Panc1 (cell line): ENCODE measurements around the gene GOLGA6B.
"Not testable (repeated sequence)": the region's sequence is repeated elsewhere in the genome, so short reads cannot be mapped to it uniquely, and the experiment has no call there.

ENCODE experiments used
- SIN3A ChIP-seq: IDR thresholded peaks from 2 replicates; pipeline ENCODE4 v1.6.1; 2012; ENCODE audit warnings: low read depth, mild to moderate bottlenecking, low read length, moderate library complexity, borderline replicate concordance; ENCODE audit not compliant: insufficient read depth
- TF ChIP-seq, protein P1 (sequence below): fragments of 450-650 bp; IDR thresholded peaks from 2 replicates; pipeline ENCODE4 v1.5.1; 2017; ENCODE audit warnings: mild to moderate bottlenecking
- TF ChIP-seq, protein P2 (sequence below), 2 experiments: IDR thresholded peaks; 2 replicates each; pipeline ENCODE4 v1.6.1; 2011 to 2012; ENCODE audit warnings: low read depth in 2 of 2, control low read depth in 1 of 2, low read length in 1 of 2, mild to moderate bottlenecking in 1 of 2, moderate library complexity in 1 of 2; ENCODE audit not compliant: insufficient read depth in 1 of 2

DNA sequence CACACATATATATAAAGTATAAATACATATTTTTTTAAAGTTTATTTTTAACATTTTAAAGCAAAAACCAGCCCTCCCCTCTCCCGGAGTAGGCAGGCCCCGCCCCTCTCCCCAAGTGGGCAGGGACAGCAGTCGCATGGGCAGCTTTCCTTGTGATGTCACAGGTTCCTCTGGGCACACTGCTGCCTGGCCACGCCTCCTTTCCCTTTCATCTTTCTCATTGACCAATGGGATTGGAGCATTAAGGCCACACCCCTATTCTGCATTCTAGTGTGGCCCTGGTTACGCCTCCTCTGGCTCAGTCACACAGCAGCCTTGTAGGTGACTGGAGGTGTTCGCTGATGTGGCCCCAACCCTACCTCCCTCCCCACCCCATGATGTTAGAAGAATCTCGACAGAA lies at the start of gene GOLGA6B:
- TF ChIP-seq, protein P1, sequence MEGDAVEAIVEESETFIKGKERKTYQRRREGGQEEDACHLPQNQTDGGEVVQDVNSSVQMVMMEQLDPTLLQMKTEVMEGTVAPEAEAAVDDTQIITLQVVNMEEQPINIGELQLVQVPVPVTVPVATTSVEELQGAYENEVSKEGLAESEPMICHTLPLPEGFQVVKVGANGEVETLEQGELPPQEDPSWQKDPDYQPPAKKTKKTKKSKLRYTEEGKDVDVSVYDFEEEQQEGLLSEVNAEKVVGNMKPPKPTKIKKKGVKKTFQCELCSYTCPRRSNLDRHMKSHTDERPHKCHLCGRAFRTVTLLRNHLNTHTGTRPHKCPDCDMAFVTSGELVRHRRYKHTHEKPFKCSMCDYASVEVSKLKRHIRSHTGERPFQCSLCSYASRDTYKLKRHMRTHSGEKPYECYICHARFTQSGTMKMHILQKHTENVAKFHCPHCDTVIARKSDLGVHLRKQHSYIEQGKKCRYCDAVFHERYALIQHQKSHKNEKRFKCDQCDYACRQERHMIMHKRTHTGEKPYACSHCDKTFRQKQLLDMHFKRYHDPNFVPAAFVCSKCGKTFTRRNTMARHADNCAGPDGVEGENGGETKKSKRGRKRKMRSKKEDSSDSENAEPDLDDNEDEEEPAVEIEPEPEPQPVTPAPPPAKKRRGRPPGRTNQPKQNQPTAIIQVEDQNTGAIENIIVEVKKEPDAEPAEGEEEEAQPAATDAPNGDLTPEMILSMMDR, result not testable (repeated sequence)
- TF ChIP-seq, protein P2, sequence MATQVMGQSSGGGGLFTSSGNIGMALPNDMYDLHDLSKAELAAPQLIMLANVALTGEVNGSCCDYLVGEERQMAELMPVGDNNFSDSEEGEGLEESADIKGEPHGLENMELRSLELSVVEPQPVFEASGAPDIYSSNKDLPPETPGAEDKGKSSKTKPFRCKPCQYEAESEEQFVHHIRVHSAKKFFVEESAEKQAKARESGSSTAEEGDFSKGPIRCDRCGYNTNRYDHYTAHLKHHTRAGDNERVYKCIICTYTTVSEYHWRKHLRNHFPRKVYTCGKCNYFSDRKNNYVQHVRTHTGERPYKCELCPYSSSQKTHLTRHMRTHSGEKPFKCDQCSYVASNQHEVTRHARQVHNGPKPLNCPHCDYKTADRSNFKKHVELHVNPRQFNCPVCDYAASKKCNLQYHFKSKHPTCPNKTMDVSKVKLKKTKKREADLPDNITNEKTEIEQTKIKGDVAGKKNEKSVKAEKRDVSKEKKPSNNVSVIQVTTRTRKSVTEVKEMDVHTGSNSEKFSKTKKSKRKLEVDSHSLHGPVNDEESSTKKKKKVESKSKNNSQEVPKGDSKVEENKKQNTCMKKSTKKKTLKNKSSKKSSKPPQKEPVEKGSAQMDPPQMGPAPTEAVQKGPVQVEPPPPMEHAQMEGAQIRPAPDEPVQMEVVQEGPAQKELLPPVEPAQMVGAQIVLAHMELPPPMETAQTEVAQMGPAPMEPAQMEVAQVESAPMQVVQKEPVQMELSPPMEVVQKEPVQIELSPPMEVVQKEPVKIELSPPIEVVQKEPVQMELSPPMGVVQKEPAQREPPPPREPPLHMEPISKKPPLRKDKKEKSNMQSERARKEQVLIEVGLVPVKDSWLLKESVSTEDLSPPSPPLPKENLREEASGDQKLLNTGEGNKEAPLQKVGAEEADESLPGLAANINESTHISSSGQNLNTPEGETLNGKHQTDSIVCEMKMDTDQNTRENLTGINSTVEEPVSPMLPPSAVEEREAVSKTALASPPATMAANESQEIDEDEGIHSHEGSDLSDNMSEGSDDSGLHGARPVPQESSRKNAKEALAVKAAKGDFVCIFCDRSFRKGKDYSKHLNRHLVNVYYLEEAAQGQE (IDR thresholded peaks at IDR 0.05; ENCODE audit: insufficient read depth in 1 of 2, low read depth in 2 of 2, low read length in 1 of 2), result not testable (repeated sequence)
- TF ChIP-seq SIN3A, result not testable (repeated sequence)
